ENCODE measurements around the gene GGTLC1. TPM values are rescaled to one million over a fixed set of nuclear protein-coding genes. Genes with fewer than 3 reads are reported as not detected.
"Not testable (repeated sequence)": the region's sequence is repeated elsewhere in the genome, so short reads cannot be mapped to it uniquely, and the experiment has no call there.

The GGTLC1 gene
- total and polyA plus RNA-seq, 10 of the 15 experiments (the other 5 are each of a cell fraction or from before 2014, with no cell fraction given): not detected

DNA sequence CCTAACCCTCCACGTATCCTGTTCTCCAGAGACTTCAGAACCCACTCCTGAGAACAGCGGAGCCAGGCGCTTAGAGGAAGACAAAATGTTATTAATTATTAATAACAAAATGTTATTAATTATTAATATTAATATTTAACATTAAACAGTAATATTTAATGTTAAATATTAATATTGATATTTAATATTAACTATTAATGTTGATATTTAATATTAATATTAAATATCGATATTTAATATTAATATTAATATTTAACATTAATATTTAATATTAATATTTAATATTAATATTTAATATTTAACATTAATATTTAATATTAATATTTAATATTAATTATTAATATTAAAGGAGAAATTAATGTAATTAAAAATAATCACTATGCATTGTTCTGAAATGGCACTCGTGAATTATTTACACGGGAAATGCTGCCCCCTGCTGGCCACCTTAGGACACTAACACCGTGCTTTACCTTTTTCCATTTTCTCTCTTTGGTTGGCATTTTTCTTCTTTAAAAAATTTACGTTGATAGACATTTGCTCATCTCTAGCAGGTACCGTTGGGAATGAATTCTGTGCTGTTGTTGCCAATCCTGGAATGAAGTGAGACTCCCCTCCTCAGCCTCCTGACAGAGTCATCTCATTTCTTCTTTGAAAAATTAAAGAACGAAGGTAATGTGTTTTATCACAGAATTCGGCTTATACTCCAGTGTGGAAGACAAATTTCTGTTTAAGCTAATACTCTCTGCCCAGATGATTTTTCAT lies 7.5 kb upstream of the GGTLC1 start (continued):
- TF ChIP-seq, protein P1, sequence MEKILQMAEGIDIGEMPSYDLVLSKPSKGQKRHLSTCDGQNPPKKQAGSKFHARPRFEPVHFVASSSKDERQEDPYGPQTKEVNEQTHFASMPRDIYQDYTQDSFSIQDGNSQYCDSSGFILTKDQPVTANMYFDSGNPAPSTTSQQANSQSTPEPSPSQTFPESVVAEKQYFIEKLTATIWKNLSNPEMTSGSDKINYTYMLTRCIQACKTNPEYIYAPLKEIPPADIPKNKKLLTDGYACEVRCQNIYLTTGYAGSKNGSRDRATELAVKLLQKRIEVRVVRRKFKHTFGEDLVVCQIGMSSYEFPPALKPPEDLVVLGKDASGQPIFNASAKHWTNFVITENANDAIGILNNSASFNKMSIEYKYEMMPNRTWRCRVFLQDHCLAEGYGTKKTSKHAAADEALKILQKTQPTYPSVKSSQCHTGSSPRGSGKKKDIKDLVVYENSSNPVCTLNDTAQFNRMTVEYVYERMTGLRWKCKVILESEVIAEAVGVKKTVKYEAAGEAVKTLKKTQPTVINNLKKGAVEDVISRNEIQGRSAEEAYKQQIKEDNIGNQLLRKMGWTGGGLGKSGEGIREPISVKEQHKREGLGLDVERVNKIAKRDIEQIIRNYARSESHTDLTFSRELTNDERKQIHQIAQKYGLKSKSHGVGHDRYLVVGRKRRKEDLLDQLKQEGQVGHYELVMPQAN (conservative IDR thresholded peaks at IDR 0.05): no peak
- TF ChIP-seq, protein P2, sequence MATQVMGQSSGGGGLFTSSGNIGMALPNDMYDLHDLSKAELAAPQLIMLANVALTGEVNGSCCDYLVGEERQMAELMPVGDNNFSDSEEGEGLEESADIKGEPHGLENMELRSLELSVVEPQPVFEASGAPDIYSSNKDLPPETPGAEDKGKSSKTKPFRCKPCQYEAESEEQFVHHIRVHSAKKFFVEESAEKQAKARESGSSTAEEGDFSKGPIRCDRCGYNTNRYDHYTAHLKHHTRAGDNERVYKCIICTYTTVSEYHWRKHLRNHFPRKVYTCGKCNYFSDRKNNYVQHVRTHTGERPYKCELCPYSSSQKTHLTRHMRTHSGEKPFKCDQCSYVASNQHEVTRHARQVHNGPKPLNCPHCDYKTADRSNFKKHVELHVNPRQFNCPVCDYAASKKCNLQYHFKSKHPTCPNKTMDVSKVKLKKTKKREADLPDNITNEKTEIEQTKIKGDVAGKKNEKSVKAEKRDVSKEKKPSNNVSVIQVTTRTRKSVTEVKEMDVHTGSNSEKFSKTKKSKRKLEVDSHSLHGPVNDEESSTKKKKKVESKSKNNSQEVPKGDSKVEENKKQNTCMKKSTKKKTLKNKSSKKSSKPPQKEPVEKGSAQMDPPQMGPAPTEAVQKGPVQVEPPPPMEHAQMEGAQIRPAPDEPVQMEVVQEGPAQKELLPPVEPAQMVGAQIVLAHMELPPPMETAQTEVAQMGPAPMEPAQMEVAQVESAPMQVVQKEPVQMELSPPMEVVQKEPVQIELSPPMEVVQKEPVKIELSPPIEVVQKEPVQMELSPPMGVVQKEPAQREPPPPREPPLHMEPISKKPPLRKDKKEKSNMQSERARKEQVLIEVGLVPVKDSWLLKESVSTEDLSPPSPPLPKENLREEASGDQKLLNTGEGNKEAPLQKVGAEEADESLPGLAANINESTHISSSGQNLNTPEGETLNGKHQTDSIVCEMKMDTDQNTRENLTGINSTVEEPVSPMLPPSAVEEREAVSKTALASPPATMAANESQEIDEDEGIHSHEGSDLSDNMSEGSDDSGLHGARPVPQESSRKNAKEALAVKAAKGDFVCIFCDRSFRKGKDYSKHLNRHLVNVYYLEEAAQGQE (IDR thresholded peaks at IDR 0.05; ENCODE audit: low read depth, low read length): no peak
- TF ChIP-seq TCF7 (IDR thresholded peaks at IDR 0.05; ENCODE audit: borderline replicate concordance) (no peak), CREB1 (IDR thresholded peaks at IDR 0.05; ENCODE audit: low read depth) (no peak), BRCA1 (IDR thresholded peaks at IDR 0.05; ENCODE audit: low read depth, low read length) (no peak), STAT3 (IDR thresholded peaks at IDR 0.05; ENCODE audit: low read depth, low read length) (no peak), SMC3 (IDR thresholded peaks at IDR 0.05; ENCODE audit: borderline replicate concordance, low read length) (peak; percentile 77), GABPA (IDR thresholded peaks at IDR 0.05; ENCODE audit: low read depth) (no peak), STAT1 (conservative IDR thresholded peaks at IDR 0.05) (no peak)
- TF ChIP-seq, protein P3, sequence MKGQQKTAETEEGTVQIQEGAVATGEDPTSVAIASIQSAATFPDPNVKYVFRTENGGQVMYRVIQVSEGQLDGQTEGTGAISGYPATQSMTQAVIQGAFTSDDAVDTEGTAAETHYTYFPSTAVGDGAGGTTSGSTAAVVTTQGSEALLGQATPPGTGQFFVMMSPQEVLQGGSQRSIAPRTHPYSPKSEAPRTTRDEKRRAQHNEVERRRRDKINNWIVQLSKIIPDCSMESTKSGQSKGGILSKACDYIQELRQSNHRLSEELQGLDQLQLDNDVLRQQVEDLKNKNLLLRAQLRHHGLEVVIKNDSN (IDR thresholded peaks at IDR 0.05; ENCODE audit: borderline replicate concordance, extremely low read length, insufficient read depth, low read depth, low read length): no peak
- TF ChIP-seq, protein P4, sequence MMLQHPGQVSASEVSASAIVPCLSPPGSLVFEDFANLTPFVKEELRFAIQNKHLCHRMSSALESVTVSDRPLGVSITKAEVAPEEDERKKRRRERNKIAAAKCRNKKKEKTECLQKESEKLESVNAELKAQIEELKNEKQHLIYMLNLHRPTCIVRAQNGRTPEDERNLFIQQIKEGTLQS (IDR thresholded peaks at IDR 0.05; ENCODE audit: borderline replicate concordance, extremely low read depth, low read depth, low read length): no peak

DNA sequence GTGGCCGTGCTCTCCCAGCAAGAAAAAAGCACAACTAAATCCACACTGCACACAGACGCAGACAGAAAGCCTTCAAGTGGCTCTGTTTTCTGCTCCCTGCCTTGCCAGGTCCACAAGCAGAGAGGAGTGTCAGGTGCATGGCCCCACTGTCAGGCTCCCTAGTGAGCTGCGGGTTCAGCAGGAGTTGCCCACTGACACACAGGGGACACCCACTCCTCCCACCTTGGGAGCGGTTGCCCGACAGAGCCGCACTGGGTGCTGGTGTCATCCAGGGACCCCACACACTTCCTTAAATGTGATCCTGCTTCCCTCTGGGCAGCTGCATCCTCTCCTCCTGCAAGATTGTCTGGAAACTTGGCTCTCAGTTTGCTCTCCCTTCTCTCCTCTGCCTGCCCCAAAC lies 6.7 kb upstream of the GGTLC1 start:
- H2AFZ ChIP-seq (ENCODE audit: control insufficient read depth, low read depth, low read length); FAIRE-seq; H3K9ac ChIP-seq (ENCODE audit: control insufficient read depth, insufficient read depth, low read length); DNase-seq (ENCODE audit: low read depth, low spot score); POLR2A ChIA-PET; CTCF ChIA-PET; BruUV-seq (replicated peaks); SMC1A ChIA-PET (ENCODE audit: uncharacterized antibody, unreplicated experiment); H3K27me3 ChIP-seq (replicated peaks in 1 of 2; ENCODE audit: control insufficient read depth in 2 of 2, insufficient read depth in 2 of 2, low read length in 1 of 2); H3K27ac ChIP-seq (ENCODE audit: control insufficient read depth, insufficient read depth); H3K4me2 ChIP-seq (ENCODE audit: control insufficient read depth, insufficient read depth); H3K4me3 ChIP-seq; H3K36me3 ChIP-seq (ENCODE audit: control insufficient read depth in 2 of 2, insufficient read depth in 2 of 2, low read length in 1 of 2); ATAC-seq; H3K4me1 ChIP-seq (ENCODE audit: control insufficient read depth, insufficient read depth, low read length); RAD21 ChIA-PET (ENCODE audit: unreplicated experiment); H4K20me1 ChIP-seq (ENCODE audit: control insufficient read depth, insufficient read depth); H3K79me2 ChIP-seq (ENCODE audit: control insufficient read depth, insufficient read depth, low read length); H3K9me3 ChIP-seq (replicated peaks; ENCODE audit: control insufficient read depth, insufficient read depth, low read length): not testable (repeated sequence)
- WGBS (ENCODE audit: insufficient coverage, insufficient replicate concordance, low lambda C conversion rate, missing lambda C conversion rate): 42% methylated on average over 6 of the region's 6 CpGs
- intact Hi-C loops (cut with micrococcal nuclease; ENCODE audit: unreplicated experiment) (loop anchor here (5.0 kb wide), 2 partner anchors 58 to 198 kb away; no protein-coding TSS in a partner anchor), in situ Hi-C loops (cut with MboI) (loop anchor here (5.0 kb wide), 2 partner anchors 52 to 198 kb away; no protein-coding TSS in a partner anchor)

Measured in GM12878 (cell line).